ENCODE data around the gene NPR2. TPM values are rescaled to one million over a fixed set of nuclear protein-coding genes. Genes with fewer than 3 reads are reported as not detected.

The NPR2 gene
- total RNA-seq: 14.9 and 23.2 TPM in 2 replicates

GRCh38 chr9:35791297-35791921, at the start of gene NPR2:
Gene NPR2 (plus strand): TSS chr9:35791591. CDS start chr9:35792409, 818 bp downstream.

GRCh38 chr9:35748858-35749514, 42.4 kb upstream of the NPR2 start, which contains the start of the genes GBA2 and RGP1:
Gene GBA2 (minus strand): TSS chr9:35749228. CDS start chr9:35748704, 524 bp downstream.
Gene RGP1 (plus strand): TSS chr9:35749287. CDS start chr9:35749756, 469 bp downstream.

GRCh38 chr9:35754264-35754663, 37.1 kb upstream of the NPR2 start, which contains the start of gene MSMP:
Gene MSMP (minus strand): TSS chr9:35754276. CDS start chr9:35754129, 147 bp downstream.

GRCh38 chr9:35812025-35812602, 20.7 kb downstream of the NPR2 start, which contains the start of gene SPAG8:
Gene SPAG8 (minus strand): TSS chr9:35812262. CDS start chr9:35812147, 115 bp downstream.

GRCh38 chr9:35814841-35815543, 23.6 kb downstream of the NPR2 start, which contains the start of gene HINT2:
Gene HINT2 (minus strand): TSS chr9:35815042. CDS start chr9:35814979, 63 bp downstream.

GRCh38 chr9:35828716-35829083, 37.3 kb downstream of the NPR2 start, which contains the start of gene FAM221B:
Gene FAM221B (minus strand): TSS chr9:35828732. CDS start chr9:35826161, 2,571 bp downstream.

GRCh38 chr9:35829084-35829763, 37.8 kb downstream of the NPR2 start, which contains the start of gene TMEM8B:
Gene TMEM8B (plus strand): TSS chr9:35829228. CDS start chr9:35829448, 220 bp downstream.

Small RNA genes lying within 50 kb of the gene (small RNA-seq; reads per million reads assigned to genes)
- not detected for gene HINT2

Other genes starting within 250 kb of the NPR2 start
- 20.1 and 20.6 TPM in 2 replicates for gene TESK1, start 186.3 kb upstream of the NPR2 start, total RNA-seq
- 0.73 and 1.1 TPM in 2 replicates for gene CD72, start 173.2 kb upstream of the NPR2 start, total RNA-seq
- not detected in 2 replicates for gene SIT1, start 140.7 kb upstream of the NPR2 start, total RNA-seq
- gene RMRP, start 133.6 kb upstream of the NPR2 start, total RNA-seq: 68,660 and 79,842 TPM in 2 replicates
- 11.4 and 15.8 TPM in 2 replicates for gene CCDC107, start 133.3 kb upstream of the NPR2 start, total RNA-seq
- gene ARHGEF39, start 126.4 kb upstream of the NPR2 start, total RNA-seq: 0.12 and 0.49 TPM in 2 replicates
- gene CA9, start 117.7 kb upstream of the NPR2 start, total RNA-seq: 0.16 TPM in 1 of 2 replicates, not detected in the other
- gene TPM2, start 101.7 kb upstream of the NPR2 start, total RNA-seq: 451 and 795 TPM in 2 replicates
- gene TLN1, start 59.4 kb upstream of the NPR2 start, total RNA-seq: 543 and 559 TPM in 2 replicates
- 61.7 and 78.1 TPM in 2 replicates for gene CREB3, start 58.9 kb upstream of the NPR2 start, total RNA-seq
- gene GBA2, start 42.4 kb upstream of the NPR2 start, total RNA-seq: 36.2 and 37.3 TPM in 2 replicates
- 21.6 and 22.1 TPM in 2 replicates for gene RGP1, start 42.3 kb upstream of the NPR2 start, total RNA-seq
- gene MSMP, start 37.3 kb upstream of the NPR2 start, total RNA-seq: not detected in 2 replicates
- gene SPAG8, start 20.7 kb downstream of the NPR2 start, total RNA-seq: 0.49 and 2.1 TPM in 2 replicates
- 8.0 and 11.4 TPM in 2 replicates for gene HINT2, start 23.5 kb downstream of the NPR2 start, total RNA-seq
- not detected in 2 replicates for gene FAM221B, start 37.1 kb downstream of the NPR2 start, total RNA-seq
- gene TMEM8B, start 37.6 kb downstream of the NPR2 start, total RNA-seq: 3.7 and 6.1 TPM in 2 replicates
- gene OR13J1, start 78.8 kb downstream of the NPR2 start, total RNA-seq: not detected in 2 replicates
- not detected in 2 replicates for gene HRCT1, start 114.6 kb downstream of the NPR2 start, total RNA-seq
- gene SPAAR, start 117.9 kb downstream of the NPR2 start, total RNA-seq: not detected in 2 replicates
- gene OR2S2, start 166.6 kb downstream of the NPR2 start, total RNA-seq: 0.32 TPM in 1 of 2 replicates, not detected in the other
- 142 and 147 TPM in 2 replicates for gene RECK, start 245.3 kb downstream of the NPR2 start, total RNA-seq

Data from hair follicle dermal papilla cell (primary cell).